ENCODE results near the gene ARHGAP32.

ARHGAP32 gene

GRCh38 chr11:128963744-128964325 lies 228.3 kb downstream of the ARHGAP32 start:
- Histone ChIP-seq H3K4me3 (no peak overlapping the region), H3K36me3 (replicated peaks) (no peaks in the 10 kb centered on the region), H3K9me3 (no peaks in the 10 kb centered on the region), H3K4me1 (no peaks in the 10 kb centered on the region), H3K27me3 (ENCODE audit: low read depth) (no peaks in the 10 kb centered on the region)
- in situ Hi-C loops (cut with MboI; ENCODE audit: low sequenced_read_pairs): loop anchor here (25.0 kb wide), 1 partner anchor 802 kb away; no protein-coding TSS in a partner anchor
- no peak for DNase-seq (ENCODE audit: low spot score in 2 of 2)

GRCh38 chr11:128962896-128963295 lies 229.2 kb downstream of the ARHGAP32 start:
- H3K27me3 ChIP-seq (ENCODE audit: low read depth): no peaks in the 10 kb centered on the region
- no peak overlapping the region for H3K4me3 ChIP-seq
- in situ Hi-C loops (cut with MboI; ENCODE audit: low sequenced_read_pairs): loop anchor here (25.0 kb wide), 1 partner anchor 801 kb away; no protein-coding TSS in a partner anchor
- no peaks in the 10 kb centered on the region for H3K9me3 ChIP-seq
- no peaks in the 10 kb centered on the region for H3K4me1 ChIP-seq
- DNase-seq (ENCODE audit: low spot score in 2 of 2): no peak
- no peaks in the 10 kb centered on the region for H3K36me3 ChIP-seq (replicated peaks)

GRCh38 chr11:128961645-128962044 lies 230.5 kb downstream of the ARHGAP32 start:
- Histone ChIP-seq H3K4me1 (no peaks in the 10 kb centered on the region), H3K36me3 (replicated peaks) (no peaks in the 10 kb centered on the region), H3K4me3 (no peak overlapping the region), H3K27me3 (ENCODE audit: low read depth) (no peaks in the 10 kb centered on the region), H3K9me3 (no peaks in the 10 kb centered on the region)
- DNase-seq (ENCODE audit: low spot score in 2 of 2): no peak
- in situ Hi-C loops (cut with MboI; ENCODE audit: low sequenced_read_pairs): loop anchor here (25.0 kb wide), 1 partner anchor 799 kb away; no protein-coding TSS in a partner anchor

- H3K4me1 ChIP-seq: no peaks in the 10 kb centered on the region
- no peaks in the 10 kb centered on the region for H3K36me3 ChIP-seq (replicated peaks)
- no peaks in the 10 kb centered on the region for H3K9me3 ChIP-seq
- no peak overlapping the region for H3K4me3 ChIP-seq
- in situ Hi-C loops (cut with MboI; ENCODE audit: low sequenced_read_pairs): loop anchor here (5.0 to 25.0 kb wide), 2 partner anchors 70 to 795 kb away; no protein-coding TSS in a partner anchor
- DNase-seq (ENCODE audit: low spot score in 2 of 2): no peak
- peaks cover 9% of the 10 kb centered on the region for H3K27me3 ChIP-seq (ENCODE audit: low read depth)
Observed at GRCh38 chr11:128957202-128957482, 235.0 kb downstream of the ARHGAP32 start.

GRCh38 chr11:128956401-128957201 lies 235.5 kb downstream of the ARHGAP32 start:
- no peaks in the 10 kb centered on the region for H3K36me3 ChIP-seq (replicated peaks)
- peaks cover 9% of the 10 kb centered on the region for H3K27me3 ChIP-seq (ENCODE audit: low read depth)
- H3K9me3 ChIP-seq: no peaks in the 10 kb centered on the region
- peak; percentile 68 to 71 for DNase-seq (ENCODE audit: low spot score in 2 of 2)
- no peak overlapping the region for H3K4me3 ChIP-seq
- no peaks in the 10 kb centered on the region for H3K4me1 ChIP-seq
- in situ Hi-C loops (cut with MboI; ENCODE audit: low sequenced_read_pairs): loop anchor here (5.0 to 25.0 kb wide), 2 partner anchors 69 to 794 kb away; no protein-coding TSS in a partner anchor

GRCh38 chr11:128955636-128956035 lies 236.5 kb downstream of the ARHGAP32 start:
- no peaks in the 10 kb centered on the region for H3K36me3 ChIP-seq (replicated peaks)
- H3K9me3 ChIP-seq: no peaks in the 10 kb centered on the region
- H3K4me3 ChIP-seq: no peak overlapping the region
- in situ Hi-C loops (cut with MboI; ENCODE audit: low sequenced_read_pairs): loop anchor here (5.0 to 25.0 kb wide), 2 partner anchors 68 to 793 kb away; no protein-coding TSS in a partner anchor
- DNase-seq (ENCODE audit: low spot score in 2 of 2): no peak
- H3K27me3 ChIP-seq (ENCODE audit: low read depth): peaks cover 9% of the 10 kb centered on the region
- H3K4me1 ChIP-seq: no peaks in the 10 kb centered on the region

GRCh38 chr11:128953151-128953550 lies 239.0 kb downstream of the ARHGAP32 start:
- Histone ChIP-seq H3K4me3 (no peak overlapping the region), H3K36me3 (replicated peaks) (no peaks in the 10 kb centered on the region), H3K27me3 (ENCODE audit: low read depth) (peaks cover 9% of the 10 kb centered on the region), H3K9me3 (no peaks in the 10 kb centered on the region), H3K4me1 (no peaks in the 10 kb centered on the region)
- in situ Hi-C loops (cut with MboI; ENCODE audit: low sequenced_read_pairs): loop anchor here (25.0 kb wide), 1 partner anchor 791 kb away; no protein-coding TSS in a partner anchor
- no peak for DNase-seq (ENCODE audit: low spot score in 2 of 2)

- no peaks in the 10 kb centered on the region for H3K36me3 ChIP-seq (replicated peaks)
- in situ Hi-C loops (cut with MboI; ENCODE audit: low sequenced_read_pairs): loop anchor here (25.0 kb wide), 1 partner anchor 788 kb away; no protein-coding TSS in a partner anchor
- peaks cover 9% of the 10 kb centered on the region for H3K27me3 ChIP-seq (ENCODE audit: low read depth)
- H3K9me3 ChIP-seq: no peaks in the 10 kb centered on the region
- no peaks in the 10 kb centered on the region for H3K4me1 ChIP-seq
- no peak overlapping the region for H3K4me3 ChIP-seq
- no peak for DNase-seq (ENCODE audit: low spot score in 2 of 2)
Observed at GRCh38 chr11:128949791-128950454, 242.2 kb downstream of the ARHGAP32 start.

- no peaks in the 10 kb centered on the region for H3K36me3 ChIP-seq (replicated peaks)
- H3K4me3 ChIP-seq: no peak overlapping the region
- H3K4me1 ChIP-seq: no peaks in the 10 kb centered on the region
- H3K27me3 ChIP-seq (ENCODE audit: low read depth): peaks cover 3% of the 10 kb centered on the region; the same call in 1 of the 2 replicates
- no peaks in the 10 kb centered on the region for H3K9me3 ChIP-seq
- DNase-seq (ENCODE audit: low spot score in 2 of 2): no peak
- in situ Hi-C loops (cut with MboI; ENCODE audit: low sequenced_read_pairs): no loop called here
Observed at GRCh38 chr11:128948583-128948982, 243.5 kb downstream of the ARHGAP32 start.

- in situ Hi-C loops (cut with MboI; ENCODE audit: low sequenced_read_pairs): no loop called here
- no peaks in the 10 kb centered on the region for H3K36me3 ChIP-seq (replicated peaks)
Observed at GRCh38 chr11:128947773-128948172, 244.4 kb downstream of the ARHGAP32 start.

GRCh38 chr11:128946648-128947047 lies 245.5 kb downstream of the ARHGAP32 start:
- Histone ChIP-seq H3K9me3 (no peaks in the 10 kb centered on the region), H3K36me3 (replicated peaks) (no peaks in the 10 kb centered on the region), H3K27me3 (ENCODE audit: low read depth) (no peaks in the 10 kb centered on the region), H3K4me1 (no peaks in the 10 kb centered on the region), H3K4me3 (no peak overlapping the region)
- in situ Hi-C loops (cut with MboI; ENCODE audit: low sequenced_read_pairs): no loop called here
- no peak for DNase-seq (ENCODE audit: low spot score in 2 of 2)

More at GRCh38 chr11:128947773-128948172, 244.4 kb downstream of the ARHGAP32 start:
- no peak for DNase-seq (ENCODE audit: low spot score in 2 of 2)
- no peak overlapping the region for H3K4me3 ChIP-seq
- H3K9me3 ChIP-seq: no peaks in the 10 kb centered on the region
- H3K27me3 ChIP-seq (ENCODE audit: low read depth): peaks cover 3% of the 10 kb centered on the region; the same call in 1 of the 2 replicates
- no peaks in the 10 kb centered on the region for H3K4me1 ChIP-seq

GRCh38 chr11:128943428-128943976 lies 248.6 kb downstream of the ARHGAP32 start:
- H3K36me3 ChIP-seq (replicated peaks): no peaks in the 10 kb centered on the region
- no peaks in the 10 kb centered on the region for H3K9me3 ChIP-seq
- no peak overlapping the region for H3K4me3 ChIP-seq
- DNase-seq (ENCODE audit: low spot score in 2 of 2): no peak
- in situ Hi-C loops (cut with MboI; ENCODE audit: low sequenced_read_pairs): no loop called here
- no peaks in the 10 kb centered on the region for H3K27me3 ChIP-seq (ENCODE audit: low read depth)
- no peaks in the 10 kb centered on the region for H3K4me1 ChIP-seq

GRCh38 chr11:128942817-128943427 lies 249.2 kb downstream of the ARHGAP32 start, which contains the start of gene TP53AIP1:
Gene TP53AIP1 (minus strand): TSS chr11:128942871. CDS start chr11:128937818, 5,053 bp downstream.
- H3K36me3 ChIP-seq (replicated peaks): no peaks in the 10 kb centered on the region
- no peaks in the 10 kb centered on the region for H3K27me3 ChIP-seq (ENCODE audit: low read depth)
- no peaks in the 10 kb centered on the region for H3K4me1 ChIP-seq
- no peak for DNase-seq (ENCODE audit: low spot score in 2 of 2)
- no peaks in the 10 kb centered on the region for H3K9me3 ChIP-seq
- in situ Hi-C loops (cut with MboI; ENCODE audit: low sequenced_read_pairs): no loop called here
- no peak within 1 kb of the TSS for H3K4me3 ChIP-seq
